Mesenchymal stem cell (in vitro differentiated cells and primary cell): ENCODE measurements around the gene SERPINB13.

Experiments used
- DNase-seq: peaks from one replicate; pipeline ENCODE4 v3.0.0-alpha.2; 2013
- H2AFZ ChIP-seq: one replicate; pipeline ENCODE4 v1.6.1; 2013; ENCODE audit warnings: low read depth, mild to moderate bottlenecking, control low read depth, inconsistent platforms, low read length, moderate library complexity
- H2AK5ac ChIP-seq: 2 replicates; pipeline ENCODE4 v1.6.1; 2013; ENCODE audit warnings: low read length, moderate library complexity, mild to moderate bottlenecking, inconsistent platforms; ENCODE audit not compliant: severe bottlenecking
- H2BK120ac ChIP-seq: one replicate; pipeline ENCODE4 v1.6.1; 2013; ENCODE audit warnings: low read depth, mild to moderate bottlenecking, inconsistent platforms, low read length, moderate library complexity
- H2BK12ac ChIP-seq, 2 experiments: one replicate each; pipeline ENCODE4 v1.6.1; 2013; ENCODE audit warnings: inconsistent platforms in 2 of 2, low read length in 2 of 2, mild to moderate bottlenecking in 2 of 2, moderate library complexity in 2 of 2, control low read depth in 1 of 2
- H2BK15ac ChIP-seq: one replicate; pipeline ENCODE4 v1.6.1; 2013; ENCODE audit warnings: mild to moderate bottlenecking, low read depth, inconsistent platforms; ENCODE audit not compliant: poor library complexity, severe bottlenecking
- H2BK5ac ChIP-seq: 2 replicates; pipeline ENCODE4 v1.6.1; 2013; ENCODE audit warnings: low read depth, mild to moderate bottlenecking, low read length, control low read depth, inconsistent platforms; ENCODE audit not compliant: poor library complexity, severe bottlenecking
- H3K14ac ChIP-seq, 2 experiments: one replicate each; pipeline ENCODE4 v1.6.1; 2013; ENCODE audit warnings: inconsistent platforms in 2 of 2, low read length in 2 of 2, control low read depth in 1 of 2, mild to moderate bottlenecking in 1 of 2, moderate library complexity in 1 of 2
- H3K18ac ChIP-seq, 2 experiments: one replicate each; pipeline ENCODE4 v1.6.1; 2013; ENCODE audit warnings: inconsistent platforms in 2 of 2, low read length in 2 of 2, control low read depth in 1 of 2, low read depth in 1 of 2, mild to moderate bottlenecking in 1 of 2
- H3K23ac ChIP-seq, 2 experiments: one replicate each; pipeline ENCODE4 v1.6.1; 2013; ENCODE audit warnings: inconsistent platforms in 2 of 2, low read length in 2 of 2, mild to moderate bottlenecking in 2 of 2, moderate library complexity in 2 of 2, control low read depth in 1 of 2
- H3K27ac ChIP-seq: 2 replicates; pipeline ENCODE4 v1.5.1; 2013; ENCODE audit warnings: mild to moderate bottlenecking, moderate library complexity, low read length, control low read depth, inconsistent platforms; ENCODE audit not compliant: poor library complexity, severe bottlenecking
- H3K27me3 ChIP-seq, 2 experiments: 2 replicates each; pipeline versions ENCODE4 v1.6.1 to v1.7.0; 2013; ENCODE audit warnings: low read length in 2 of 2, mild to moderate bottlenecking in 2 of 2, moderate library complexity in 2 of 2, control low read depth in 1 of 2, inconsistent platforms in 1 of 2; ENCODE audit not compliant: control insufficient read depth in 1 of 2, insufficient read depth in 1 of 2
- H3K36me3 ChIP-seq, 2 experiments: 2 replicates each; pipeline versions ENCODE4 v1.6.1 to v1.7.0; 2013; ENCODE audit warnings: low read length in 2 of 2, control low read depth in 1 of 2, inconsistent platforms in 1 of 2, low read depth in 1 of 2, mild to moderate bottlenecking in 1 of 2; ENCODE audit not compliant: insufficient read depth in 2 of 2, control insufficient read depth in 1 of 2
- H3K4ac ChIP-seq, 2 experiments: one replicate each; pipeline ENCODE4 v1.6.1; 2013; ENCODE audit warnings: inconsistent platforms in 2 of 2, low read length in 2 of 2, mild to moderate bottlenecking in 2 of 2, moderate library complexity in 2 of 2, control low read depth in 1 of 2, low read depth in 1 of 2
- H3K4me1 ChIP-seq: 2 replicates; pipeline ENCODE4 v1.6.1; 2013; ENCODE audit warnings: low read depth, low read length, control low read depth; ENCODE audit not compliant: control insufficient read depth, insufficient read depth
- H3K4me2 ChIP-seq: 2 replicates; pipeline ENCODE4 v1.6.1; 2013; ENCODE audit warnings: low read length, mild to moderate bottlenecking, inconsistent platforms; ENCODE audit not compliant: poor library complexity, severe bottlenecking
- H3K4me3 ChIP-seq, 2 experiments: 2 replicates each; pipeline versions ENCODE4 v1.5.1 to v1.7.0; 2013; ENCODE audit warnings: low read length in 2 of 2, mild to moderate bottlenecking in 2 of 2, control low read depth in 1 of 2, low read depth in 1 of 2; ENCODE audit not compliant: insufficient read depth in 1 of 2
- H3K79me1 ChIP-seq: replicated peaks from 2 replicates; pipeline ENCODE4 v1.6.1; 2013; ENCODE audit warnings: mild to moderate bottlenecking, control low read depth, low read length, inconsistent platforms; ENCODE audit not compliant: poor library complexity, severe bottlenecking
- H3K9ac ChIP-seq: 2 replicates; pipeline ENCODE4 v1.7.0; 2013; ENCODE audit warnings: mild to moderate bottlenecking, low read length, moderate library complexity
- H3K9me3 ChIP-seq: 2 replicates; pipeline ENCODE4 v1.7.0; 2013; ENCODE audit warnings: mild to moderate bottlenecking, low read length; ENCODE audit not compliant: control insufficient read depth
- H4K8ac ChIP-seq: one replicate; pipeline ENCODE4 v1.6.1; 2013; ENCODE audit warnings: inconsistent platforms, mild to moderate bottlenecking, low read length, moderate library complexity
- H4K91ac ChIP-seq: one replicate; pipeline ENCODE4 v1.6.1; 2013; ENCODE audit warnings: mild to moderate bottlenecking, low read length, inconsistent platforms
- WGBS: methylation state at CpG from one replicate; pipeline ENCODE4 v1.1.7; 2013; ENCODE audit warnings: mixed read lengths; 5-methylcytosine and 5-hydroxymethylcytosine counted together

The SERPINB13 gene

GRCh38 chr18:63648241-63648640 lies 61.1 kb downstream of the SERPINB13 start:
- Histone ChIP-seq H3K23ac (no peak overlapping the region), H3K4me2 (no peak overlapping the region), H4K8ac (no peak overlapping the region), H2BK5ac (no peak overlapping the region), H3K14ac (no peak overlapping the region), H3K27ac (no peak overlapping the region), H2BK12ac (no peak overlapping the region), H3K18ac (no peak overlapping the region), H3K4ac (no peak overlapping the region), H2AFZ (no peak overlapping the region), H3K27me3 (no peaks in the 10 kb centered on the region), H3K9me3 (no peaks in the 10 kb centered on the region), H3K4me1 (no peaks in the 10 kb centered on the region), H3K4me3 (no peak overlapping the region), H2BK120ac (no peak overlapping the region), H3K9ac (no peak overlapping the region), H3K36me3 (no peaks in the 10 kb centered on the region), H4K91ac (no peak overlapping the region), H3K79me1 (no peaks in the 10 kb centered on the region), H2BK15ac (no peak overlapping the region), H2AK5ac (no peak overlapping the region)
- 67% methylated on average over 7 of the region's 7 CpGs for WGBS
- no peak for DNase-seq
